Panc1 (cell line): ENCODE data around the gene LPP. TPM values are rescaled to one million over a fixed set of nuclear protein-coding genes. Genes with fewer than 3 reads are reported as not detected.
A peak's percentile ranks its signal among the peaks of the same experiment; 100 is the strongest.

Experiments
- ATAC-seq: fragments of 200-7000 bp; cut with Tn5 transposase; 2 replicates; pipeline ENCODE4 v1.9.1; 2020; ENCODE audit warnings: mild to moderate bottlenecking, moderate library complexity
- BruUV-seq: library from RNA; stranded (reverse); fragments of 400-500 nt; replicated peaks from 2 replicates; lab custom pipeline; 2021; lab: Mats Ljungman, UMichigan
- CTCF ChIA-PET: fragments of 300-600 bp; sonication (Branson Sonifier 250); formaldehyde crosslinking; loops from one replicate; lab custom pipeline; 2022; ENCODE audit warnings: antibody characterized with exemption; lab: Charles Lee
- POLR2A ChIA-PET: fragments of 300-600 bp; sonication (Branson Sonifier 250); formaldehyde crosslinking; loops from one replicate; lab custom pipeline; 2022; ENCODE audit warnings: antibody characterized with exemption; lab: Charles Lee
- DNase-seq: peaks from one replicate; pipeline ENCODE4 v3.0.0-alpha.2; 2010; ENCODE audit warnings: low read depth, low spot score
- H3K27ac ChIP-seq: 2 replicates; pipeline ENCODE4 v1.5.1; 2011; ENCODE audit warnings: mild to moderate bottlenecking, low read length, inconsistent platforms
- H3K27me3 ChIP-seq: fragments of 200-500 bp; sonication (Bioruptor generic); 2 replicates; pipeline ENCODE4 v1.6.0; 2014; ENCODE audit warnings: low read length, inconsistent platforms; ENCODE audit not compliant: control insufficient read depth, insufficient read depth
- H3K36me3 ChIP-seq: fragments of 200-500 bp; sonication (Bioruptor generic); 2 replicates; pipeline ENCODE4 v1.5.1; 2014; ENCODE audit warnings: inconsistent platforms, mild to moderate bottlenecking, low read length, moderate library complexity; ENCODE audit not compliant: control insufficient read depth, insufficient read depth
- H3K4me1 ChIP-seq: 2 replicates; pipeline ENCODE4 v1.5.1; 2011; ENCODE audit warnings: inconsistent platforms, mild to moderate bottlenecking, low read length, moderate library complexity; ENCODE audit not compliant: control insufficient read depth, insufficient read depth
- H3K4me3 ChIP-seq, 2 experiments: 2 replicates each; pipeline ENCODE4 v1.5.1; 2011 to 2012; ENCODE audit warnings: low read depth in 2 of 2, low read length in 2 of 2, mild to moderate bottlenecking in 2 of 2, inconsistent platforms in 1 of 2, moderate library complexity in 1 of 2
- H3K9me3 ChIP-seq: fragments of 200-500 bp; sonication (Bioruptor generic); 2 replicates; pipeline ENCODE4 v1.5.1; 2014; ENCODE audit warnings: low read depth, mild to moderate bottlenecking, inconsistent platforms, low read length, moderate library complexity; ENCODE audit not compliant: control insufficient read depth, insufficient read depth
- CTCF ChIP-seq: fragments of 450-650 bp; IDR thresholded peaks from 2 replicates; pipeline ENCODE4 v1.5.1; 2017; ENCODE audit warnings: mild to moderate bottlenecking
- POLR2AphosphoS5 ChIP-seq: IDR thresholded peaks from 2 replicates; pipeline ENCODE4 v1.6.1; 2012; ENCODE audit warnings: mild to moderate bottlenecking, low read depth, low read length, moderate library complexity
- REST ChIP-seq, 2 experiments: IDR thresholded peaks; 2 replicates each; pipeline ENCODE4 v1.6.1; 2011 to 2012; ENCODE audit warnings: low read depth in 2 of 2, control low read depth in 1 of 2, low read length in 1 of 2, mild to moderate bottlenecking in 1 of 2, moderate library complexity in 1 of 2; ENCODE audit not compliant: insufficient read depth in 1 of 2
- SIN3A ChIP-seq: IDR thresholded peaks from 2 replicates; pipeline ENCODE4 v1.6.1; 2012; ENCODE audit warnings: low read depth, mild to moderate bottlenecking, low read length, moderate library complexity, borderline replicate concordance; ENCODE audit not compliant: insufficient read depth
- TCF7L2 ChIP-seq: IDR thresholded peaks from 2 replicates; pipeline ENCODE4 v1.6.1; 2011; ENCODE audit warnings: mild to moderate bottlenecking, low read depth, low read length, inconsistent platforms
- in situ Hi-C: cut with HindIII; loops from 2 replicates; pipeline ENCODE4 v1.10.0; 2016; ENCODE audit warnings: low sequenced_read_pairs, low pct_unique_long_range_greater_than_20kb
- intact Hi-C: fragments of 100-400 bp; cut with micrococcal nuclease; formaldehyde crosslinking; loops from one replicate; pipeline ENCODE4 v1.10.0; 2022; ENCODE audit not compliant: unreplicated experiment
- total RNA-seq: library from RNA; stranded (reverse); gene quantifications from one replicate; pipeline ENCODE4 v1.2.1, GENCODE V29; 2021; ENCODE audit not compliant: unreplicated experiment

The LPP gene
- total RNA-seq, 1 experiment from 2014 or later, result 90.0 TPM

GRCh38 chr3:188184649-188185048 lies 30.7 kb downstream of the LPP start:
- ChIA-PET POLR2A (interaction anchor here (0.6 kb wide), 2 partner anchors 488 to 528 kb away, joined by 3 to 7 read pairs; no protein-coding TSS in a partner anchor), CTCF (no interaction called here)
- no peak overlapping the region for H3K27ac ChIP-seq
- intact Hi-C loops (no loop called here), in situ Hi-C loops (no loop called here)
- no peaks in the 10 kb centered on the region for H3K36me3 ChIP-seq
- DNase-seq, result no peak
- BruUV-seq, result no TSS peak
- H3K9me3 ChIP-seq, result no peaks in the 10 kb centered on the region
- no peak for ATAC-seq
- no peaks in the 10 kb centered on the region for H3K27me3 ChIP-seq
- no peak overlapping the region for H3K4me3 ChIP-seq
- no peak for TF ChIP-seq POLR2AphosphoS5
- TF ChIP-seq CTCF, result no peak
- TF ChIP-seq SIN3A, result no peak
- TF ChIP-seq TCF7L2, result no peak
- no peak for TF ChIP-seq REST (IDR thresholded peaks at IDR 0.05; ENCODE audit: insufficient read depth in 1 of 2, low read depth in 2 of 2, low read length in 1 of 2)
- H3K4me1 ChIP-seq, result no peaks in the 10 kb centered on the region; the same call in 1 of the 2 replicates

GRCh38 chr3:188185717-188186251 lies 31.8 kb downstream of the LPP start:
- no TSS peak for BruUV-seq
- Histone ChIP-seq H3K4me3 (no peak overlapping the region), H3K27me3 (no peaks in the 10 kb centered on the region), H3K9me3 (no peaks in the 10 kb centered on the region), H3K27ac (no peak overlapping the region; the same call in 1 of the 2 replicates), H3K36me3 (no peaks in the 10 kb centered on the region), H3K4me1 (no peaks in the 10 kb centered on the region; the same call in 1 of the 2 replicates)
- DNase-seq (no peak), ATAC-seq (peak; percentile 40; the same call in 1 of the 2 replicates)
- POLR2A ChIA-PET, result no interaction called here
- intact Hi-C loops (no loop called here), in situ Hi-C loops (no loop called here)
- TF ChIP-seq REST (IDR thresholded peaks at IDR 0.05; ENCODE audit: insufficient read depth in 1 of 2, low read depth in 2 of 2, low read length in 1 of 2) (no peak), CTCF (no peak), POLR2AphosphoS5 (no peak), TCF7L2 (no peak), SIN3A (no peak)
- CTCF ChIA-PET, result no interaction called here
